Heart right ventricle (tissue), 16 donors: ENCODE measurements around the gene MICAL3. TPM values are rescaled to one million over a fixed set of nuclear protein-coding genes. Genes with fewer than 3 reads are reported as not detected.
A peak's percentile ranks its signal among the peaks of the same experiment; 100 is the strongest.

Experiments used
- ATAC-seq, 8 donors: fragments of 200-7000 bp; cut with Tn5 transposase; one replicate each; pipeline ENCODE4 v1.9.1; 2020; ENCODE audit warnings: mild to moderate bottlenecking in 8 of 8, moderate library complexity in 8 of 8, moderate number of reproducible peaks in 1 of 8
- DNase-seq, 2 donors: peaks; one replicate each; pipeline ENCODE4 v3.0.0-alpha.2; 2020
- H3K27ac ChIP-seq, 10 donors: fragments of 200-600 bp; sonication (generic) in 2 of 10; one replicate each; pipeline versions ENCODE4 v1.5.0 to v1.8.0; 2020 to 2022; ENCODE audit warnings: mild to moderate bottlenecking in 3 of 10
- H3K27me3 ChIP-seq, 7 donors: fragments of 200-600 bp; one replicate each; pipeline ENCODE4 v1.8.0; 2021 to 2022; ENCODE audit warnings: mild to moderate bottlenecking in 2 of 7
- H3K36me3 ChIP-seq, 9 donors: fragments of 200-600 bp; sonication (generic) in 1 of 9; one replicate each; pipeline versions ENCODE4 v1.5.0 to v1.8.0; 2020 to 2022; ENCODE audit warnings: mild to moderate bottlenecking in 2 of 9
- H3K4me1 ChIP-seq, 9 donors: fragments of 200-600 bp; sonication (generic) in 1 of 9; one replicate each; pipeline versions ENCODE4 v1.5.0 to v1.8.0; 2020 to 2022; ENCODE audit warnings: mild to moderate bottlenecking in 4 of 9
- H3K4me3 ChIP-seq, 10 donors: fragments of 200-600 bp; sonication (generic) in 2 of 10; one replicate each; pipeline versions ENCODE4 v1.5.0 to v1.8.0; 2020 to 2022; ENCODE audit warnings: mild to moderate bottlenecking in 7 of 10, moderate library complexity in 2 of 10
- H3K9me3 ChIP-seq, 11 donors: fragments of 200-600 bp in 10 of 11; sonication (generic) in 2 of 11; one replicate each; pipeline versions ENCODE4 v1.5.0 to v1.8.0; 2013 to 2022; ENCODE audit warnings: mild to moderate bottlenecking in 2 of 11, control low read depth in 1 of 11, moderate library complexity in 1 of 11
- CTCF ChIP-seq, 9 donors: fragments of 200-600 bp; sonication (generic) in 2 of 9; IDR thresholded peaks; one replicate each; pipeline versions ENCODE4 v1.5.0 to v1.8.0; 2021 to 2022; ENCODE audit warnings: antibody characterized with exemption in 9 of 9, mild to moderate bottlenecking in 5 of 9, moderate library complexity in 1 of 9
- WGBS, 2 donors: extraction: QIAGEN DNeasy Blood & Tissue Kit; methylation state at CpG; one replicate each; pipeline ENCODE4 v1.1.7; 2013; ENCODE audit warnings: inconsistent platforms in 1 of 2; 5-methylcytosine and 5-hydroxymethylcytosine counted together
- intact Hi-C, 10 donors: fragments of 100-400 bp; cut with DNase I; formaldehyde crosslinking; loops; one replicate each; pipeline versions ENCODE4 v1.11.1 to v1.14.2; 2022
- polyA plus RNA-seq, 2 donors: library from polyadenylated mRNA; stranded (reverse); fragments of 200-250 nt; gene quantifications; one replicate each; pipeline ENCODE4 v1.2.3, GENCODE V29; 2013
- total RNA-seq, 10 donors: library from RNA; stranded (reverse); fragmentation: NEBNext Ultra II Directional in 3 of 10; extraction: Animal tissue kit (Norgen Biotek cat#: 25700) in 3 of 10; gene quantifications; one replicate each; pipeline versions ENCODE4 v1.2.1 to v1.2.4, GENCODE V29; 2021 to 2023
- donor health status: Arrhythmogenic right ventricular cardiomyopathy.
- donor health status: ischemic (EF 13 %, LVEDD 7.1; RV severe dilation, severe dysfunction).
- donor health status: healthy with polysubstance abuse.
- donor health status: DM: no; HTN: yes; CAD: no.
- donor health status: DM: no; HTN: no; CAD: no.
- donor health status: ischemic (EF 25% LVEDD 6.9; RV normal size, moderate dysfunction).
- donor health status: ischemic (EF 25% LVEDD 5.7; RV mildly dilated, moderate dysfunction).
- donor health status: healthy.
- donor health status: DM: yes; HTN: yes; CAD: no.
- donor health status: Ischemic cardiomyopathy.
- donor health status: ischemic (EF 35%, LVEDD 5.7; RV mildly dilated, moderate dysfunction).
- donor health status: nonischemic (EF 11% LVEDD 7.7; RV severe dilation, severe dysfunction).
- donor health status: DM: yes; HTN: yes; CAD: no.
- donor health status: PGD.
- donor health status: ischemic (EF 29% LVEDD 5.4; RV normal size, mild dysfunction).
- donor health status: nonischemic (EF 23%, LVEDD 6.1; RV moderate dilation, normal function).

MICAL3 gene
- total and polyA plus RNA-seq, 12 donors, result 13.2 to 137 (median 109) TPM

DNA sequence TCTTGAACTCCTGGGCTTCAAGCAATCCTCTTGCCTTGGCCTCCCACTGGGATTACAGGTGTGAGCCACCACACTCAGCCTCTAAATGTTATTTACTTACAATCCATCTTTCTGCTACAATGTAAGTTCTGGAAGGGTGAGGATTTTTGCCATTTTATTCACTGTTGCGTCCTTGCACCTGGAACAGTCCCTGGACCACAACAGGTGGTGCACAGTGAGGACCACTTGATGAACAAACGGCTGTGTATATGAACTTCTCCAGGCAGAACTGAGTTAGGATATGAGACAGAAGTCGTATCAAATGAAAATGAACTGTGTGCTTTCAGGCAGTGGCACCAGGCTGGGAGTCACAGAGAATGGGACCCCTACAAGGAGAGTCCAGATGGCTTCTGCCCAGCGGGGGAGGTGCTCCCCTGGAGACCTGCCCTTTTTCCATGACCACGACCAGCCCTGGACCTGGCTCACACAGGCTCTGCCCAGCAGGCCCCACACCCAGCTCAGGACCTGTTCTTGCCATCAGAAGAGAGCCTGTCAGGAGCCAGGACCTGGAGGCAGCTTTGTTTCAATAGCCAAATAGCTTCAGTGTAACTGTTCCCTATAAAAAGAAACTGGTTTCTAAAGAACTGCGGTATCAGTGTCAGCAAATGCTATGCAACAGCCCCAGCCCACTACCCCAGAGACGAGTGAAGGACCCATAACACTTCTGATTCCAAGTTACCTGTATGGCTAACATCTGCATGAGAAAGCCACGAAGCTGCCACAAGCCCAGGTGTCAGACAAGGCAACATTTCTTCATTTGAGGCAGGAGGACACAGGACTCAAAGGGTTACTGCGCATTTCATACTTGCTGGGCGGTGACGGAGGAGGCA lies 104.9 kb downstream of the MICAL3 start:
- peak overlapping the region in 7 of 10 donors; percentile 6 to 26 (median 20) for H3K4me3 ChIP-seq
- no peaks in the 10 kb centered on the region for H3K27me3 ChIP-seq
- H3K27ac ChIP-seq, result peak overlapping the region; percentile 65 to 96 (median 88)
- H3K9me3 ChIP-seq, result no peaks in the 10 kb centered on the region
- 43 to 53% methylated on average over 11 of the region's 11 CpGs for WGBS, 2 donors
- H3K36me3 ChIP-seq, result no peaks in the 10 kb centered on the region
- TF ChIP-seq CTCF (IDR thresholded peaks at IDR 0.05), result no peak
- intact Hi-C loops, result loop anchor here in 2 of 10 donors (10.0 kb wide), 2 partner anchors 65 to 105 kb away; partner anchors contain the start of gene MICAL3 (in 1 of the 2)
- DNase-seq (peak; percentile 65 to 67), ATAC-seq (peak; percentile 51 to 80 (median 70))
- peaks cover 17 to 100% (median 74%) of the 10 kb centered on the region in 9 donors for H3K4me1 ChIP-seq

GRCh38 chr22:17918840-17919239 lies 105.5 kb downstream of the MICAL3 start:
- intact Hi-C loops, result loop anchor here in 2 of 10 donors (10.0 kb wide), 2 partner anchors 66 to 106 kb away; partner anchors contain the start of gene MICAL3 (in 1 of the 2)
- ATAC-seq, result no peak
- H3K27ac ChIP-seq, result peak overlapping the region; percentile 65 to 96 (median 88)
- H3K4me3 ChIP-seq, result no peak overlapping the region
- 52 to 68% methylated on average over 5 of the region's 5 CpGs for WGBS, 2 donors
- no peak for TF ChIP-seq CTCF (IDR thresholded peaks at IDR 0.05)
- H3K4me1 ChIP-seq, result peaks cover 17 to 100% (median 73%) of the 10 kb centered on the region in 9 donors
- no peaks in the 10 kb centered on the region for H3K27me3 ChIP-seq
- no peak for DNase-seq
- no peaks in the 10 kb centered on the region for H3K9me3 ChIP-seq
- no peaks in the 10 kb centered on the region for H3K36me3 ChIP-seq

GRCh38 chr22:17917490-17917983 lies 106.8 kb downstream of the MICAL3 start:
- no peak for DNase-seq
- WGBS, 2 donors, result 61 to 67% methylated on average over 6 of the region's 6 CpGs
- peaks cover 12 to 100% (median 71%) of the 10 kb centered on the region in 9 donors for H3K4me1 ChIP-seq
- no peaks in the 10 kb centered on the region for H3K27me3 ChIP-seq
- ATAC-seq, result peak in 5 of 8 donors; percentile 10 to 72 (median 23)
- no peaks in the 10 kb centered on the region for H3K36me3 ChIP-seq
- peak overlapping the region; percentile 37 to 96 (median 88) for H3K27ac ChIP-seq
- H3K4me3 ChIP-seq, result no peak overlapping the region
- H3K9me3 ChIP-seq, result no peaks in the 10 kb centered on the region
- intact Hi-C loops, result loop anchor here in 2 of 10 donors (10.0 kb wide), 2 partner anchors 67 to 107 kb away; partner anchors contain the start of gene MICAL3 (in 1 of the 2)
- no peak for TF ChIP-seq CTCF (IDR thresholded peaks at IDR 0.05)

- Histone ChIP-seq H3K27me3 (no peaks in the 10 kb centered on the region), H3K36me3 (no peaks in the 10 kb centered on the region), H3K4me1 (peaks cover 12 to 99% (median 79%) of the 10 kb centered on the region in 9 donors), H3K4me3 (no peak overlapping the region), H3K9me3 (no peaks in the 10 kb centered on the region), H3K27ac (peak overlapping the region in 8 of 10 donors; percentile 60 to 96 (median 88))
- ATAC-seq (no peak), DNase-seq (no peak)
- intact Hi-C loops, result loop anchor here in 2 of 10 donors (10.0 kb wide), 2 partner anchors 68 to 108 kb away; partner anchors contain the start of gene MICAL3 (in 1 of the 2)
- no peak for TF ChIP-seq CTCF (IDR thresholded peaks at IDR 0.05)
- WGBS, 2 donors, result 44 to 58% methylated on average over 13 of the region's 13 CpGs
Observed at GRCh38 chr22:17916226-17916889, 108.0 kb downstream of the MICAL3 start.
